ENCODE data around the gene NOC2L. TPM values are rescaled to one million over a fixed set of nuclear protein-coding genes. Genes with fewer than 3 reads are reported as not detected.

The NOC2L gene
- total RNA-seq, 1 experiment from 2014 or later, result 130 TPM

DNA sequence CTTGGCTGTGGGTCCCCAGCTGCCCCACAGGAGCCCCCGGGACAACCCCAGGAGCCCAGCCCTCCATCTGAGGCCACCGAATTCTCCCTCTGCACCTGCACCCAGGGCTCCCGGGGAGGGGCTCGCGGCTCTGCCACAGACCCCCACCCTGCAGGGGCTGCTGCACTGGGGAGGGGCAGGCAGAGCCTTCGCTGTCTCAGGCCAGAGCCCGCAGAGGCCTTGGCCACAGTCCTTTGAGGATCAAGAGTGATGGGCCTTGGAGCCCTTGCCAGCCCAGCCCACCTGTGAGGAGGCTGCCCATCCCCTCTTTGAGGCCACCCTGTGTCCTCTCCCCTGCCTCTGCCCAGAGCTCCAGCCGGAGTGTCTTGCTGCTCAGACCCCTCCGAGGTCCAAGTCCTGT, 16.3 kb upstream of the NOC2L start:
- Histone ChIP-seq H3K9me3 (ENCODE audit: control insufficient read depth, low read depth, low read length) (no peaks in the 10 kb centered on the region), H3K79me1 (ENCODE audit: insufficient read depth, low read depth, low read length, poor library complexity, severe bottlenecking) (no peaks in the 10 kb centered on the region), H3K27ac (ENCODE audit: insufficient read length, low read depth, low read length) (no peak overlapping the region), H2BK120ac (ENCODE audit: low read depth, low read length, poor library complexity, severe bottlenecking) (no peak overlapping the region), H4K20me1 (ENCODE audit: control insufficient read depth, insufficient read depth, insufficient read length) (no peaks in the 10 kb centered on the region), H3K27me3 (ENCODE audit: insufficient read depth, low read length) (no peaks in the 10 kb centered on the region; the same call in 1 of the 2 replicates), H3T11ph (ENCODE audit: low read length) (no peak overlapping the region), H2BK20ac (ENCODE audit: low read depth, low read length, poor library complexity, severe bottlenecking) (no peak overlapping the region), H3K4me2 (ENCODE audit: insufficient read depth, insufficient read length, low read length) (no peak overlapping the region), H4K5ac (ENCODE audit: insufficient read length, low read depth, low read length) (no peak overlapping the region), H2BK12ac (ENCODE audit: insufficient read length, low read depth, low read length) (no peak overlapping the region), H3K18ac (ENCODE audit: insufficient read length, low read depth, low read length) (no peak overlapping the region), H4K8ac (replicated peaks; ENCODE audit: insufficient read length, low read depth, low read length) (no peak overlapping the region), H3K56ac (ENCODE audit: insufficient read length, low read depth, low read length) (no peak overlapping the region), H4K91ac (ENCODE audit: insufficient read length, low read depth, low read length) (no peak overlapping the region), H3K4me1 (ENCODE audit: insufficient read depth, low read length) (no peaks in the 10 kb centered on the region), H2AFZ (ENCODE audit: low read length) (no peak overlapping the region), H3K14ac (ENCODE audit: insufficient read depth, low read length) (no peak overlapping the region), H2BK15ac (ENCODE audit: low read depth, low read length) (no peak overlapping the region), H3K79me2 (ENCODE audit: insufficient read depth, low read length) (no peaks in the 10 kb centered on the region), H2AK5ac (ENCODE audit: insufficient read length, low read length) (no peak overlapping the region), H2BK5ac (ENCODE audit: insufficient read length, low read length) (no peak overlapping the region), H3K4ac (ENCODE audit: low read depth, low read length) (no peak overlapping the region), H3K23ac (ENCODE audit: insufficient read length, low read depth, low read length) (no peak overlapping the region), H3K9ac (ENCODE audit: extremely low read depth, insufficient read length, low read length) (no peak overlapping the region), H3K23me2 (ENCODE audit: insufficient read length, low read depth, low read length, poor library complexity, severe bottlenecking) (no peaks in the 10 kb centered on the region)
- H3K27ac Mint-ChIP-seq, result no peak overlapping the region
- peaks cover 0 to 6% (median 4%) of the 10 kb centered on the region in 3 experiments; a peak in 4 of 7 replicates for H3K36me3 Mint-ChIP-seq (ENCODE audit: insufficient read depth in 1 of 3, low read depth in 3 of 3)
- TF ChIP-seq, protein P1, sequence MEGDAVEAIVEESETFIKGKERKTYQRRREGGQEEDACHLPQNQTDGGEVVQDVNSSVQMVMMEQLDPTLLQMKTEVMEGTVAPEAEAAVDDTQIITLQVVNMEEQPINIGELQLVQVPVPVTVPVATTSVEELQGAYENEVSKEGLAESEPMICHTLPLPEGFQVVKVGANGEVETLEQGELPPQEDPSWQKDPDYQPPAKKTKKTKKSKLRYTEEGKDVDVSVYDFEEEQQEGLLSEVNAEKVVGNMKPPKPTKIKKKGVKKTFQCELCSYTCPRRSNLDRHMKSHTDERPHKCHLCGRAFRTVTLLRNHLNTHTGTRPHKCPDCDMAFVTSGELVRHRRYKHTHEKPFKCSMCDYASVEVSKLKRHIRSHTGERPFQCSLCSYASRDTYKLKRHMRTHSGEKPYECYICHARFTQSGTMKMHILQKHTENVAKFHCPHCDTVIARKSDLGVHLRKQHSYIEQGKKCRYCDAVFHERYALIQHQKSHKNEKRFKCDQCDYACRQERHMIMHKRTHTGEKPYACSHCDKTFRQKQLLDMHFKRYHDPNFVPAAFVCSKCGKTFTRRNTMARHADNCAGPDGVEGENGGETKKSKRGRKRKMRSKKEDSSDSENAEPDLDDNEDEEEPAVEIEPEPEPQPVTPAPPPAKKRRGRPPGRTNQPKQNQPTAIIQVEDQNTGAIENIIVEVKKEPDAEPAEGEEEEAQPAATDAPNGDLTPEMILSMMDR (conservative IDR thresholded peaks at IDR 0.05), result no peak
- no peak for DNase-seq
- no CpG with 5 or more reads among the region's 9 CpGs for WGBS (ENCODE audit: extremely low coverage, insufficient read length, low lambda C conversion rate)
- H3K9me3 Mint-ChIP-seq, result peaks cover 4 to 6% of the 10 kb centered on the region in 2 experiments
- H3K4me1 Mint-ChIP-seq, result peaks cover 5 to 9% of the 10 kb centered on the region in 2 experiments; a peak in 3 of 4 replicates
- peaks cover 47% of the 10 kb centered on the region for H3K27me3 Mint-ChIP-seq (ENCODE audit: low read depth)
- H3K4me3 Mint-ChIP-seq, result peak overlapping the region in 1 of 2 experiments; percentile 26; a peak in 1 of 5 replicates

Data from H9 (cell line).